Muscle of leg (tissue), 11 donors: Measurements from ENCODE around the gene SNX13. TPM values are rescaled to one million over a fixed set of nuclear protein-coding genes. Genes with fewer than 3 reads are reported as not detected.

ENCODE experiments used
- DNase-seq: peaks from one replicate; pipeline ENCODE4 v3.0.0; 2013
- H3K27ac ChIP-seq: one replicate; pipeline ENCODE4 v1.5.1; 2013; ENCODE audit warnings: mild to moderate bottlenecking, low read length, control low read depth
- H3K27me3 ChIP-seq: one replicate; pipeline ENCODE4 v1.6.1; 2013; ENCODE audit warnings: low read length; ENCODE audit not compliant: control insufficient read depth, insufficient read depth
- H3K36me3 ChIP-seq: one replicate; pipeline ENCODE4 v1.6.1; 2013; ENCODE audit warnings: low read length; ENCODE audit not compliant: control insufficient read depth, insufficient read depth
- H3K4me1 ChIP-seq: one replicate; pipeline ENCODE4 v1.6.1; 2013; ENCODE audit warnings: low read length; ENCODE audit not compliant: control insufficient read depth, insufficient read depth
- H3K4me3 ChIP-seq: one replicate; pipeline ENCODE4 v1.5.1; 2013; ENCODE audit warnings: low read length, control low read depth
- H3K9me3 ChIP-seq: replicated peaks from 2 replicates; pipeline ENCODE4 v1.6.1; 2013; ENCODE audit warnings: low read depth, low read length; ENCODE audit not compliant: control insufficient read depth
- WGBS: methylation state at CpG from one replicate; pipeline ENCODE4 v1.1.5; 2013; ENCODE audit warnings: missing lambda C conversion rate; ENCODE audit not compliant: insufficient coverage; 5-methylcytosine and 5-hydroxymethylcytosine counted together
- polyA plus RNA-seq, 8 donors: library from polyadenylated mRNA; unstranded; fragments of 120-200 nt; gene quantifications; one replicate each; pipeline versions ENCODE4 v1.2.1 to v1.2.3, GENCODE V29; 2013; ENCODE audit warnings: inconsistent platforms in 1 of 8, low replicate concordance in 1 of 8; ENCODE audit not compliant: insufficient read length in 8 of 8, insufficient read depth in 1 of 8
- total RNA-seq: library from RNA; stranded (reverse); fragments of 120-200 nt; gene quantifications from one replicate; pipeline ENCODE4 v1.2.4, GENCODE V29; 2013

The SNX13 gene
- total and polyA plus RNA-seq, 9 donors: 15.4 to 43.4 (median 21.0) TPM

DNA sequence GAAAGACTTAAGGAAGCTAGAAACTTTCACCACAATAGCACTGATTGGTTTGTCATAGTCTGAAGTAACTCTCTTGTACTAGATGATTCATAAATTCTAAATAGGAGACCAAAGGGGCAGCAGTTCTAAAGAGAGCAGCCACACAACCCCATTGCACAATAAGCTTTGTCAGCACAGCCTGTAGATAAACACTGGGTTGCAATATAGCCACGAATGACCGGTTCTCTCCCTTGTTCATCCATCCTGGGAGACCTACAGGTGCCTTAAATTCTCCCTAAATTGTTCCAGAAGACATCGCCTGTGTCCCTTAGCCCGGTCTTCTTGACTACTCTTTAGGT, 167.0 kb downstream of the SNX13 start:
- Histone ChIP-seq H3K36me3 (no peaks in the 10 kb centered on the region), H3K4me1 (peaks cover 5% of the 10 kb centered on the region), H3K27ac (no peak overlapping the region), H3K9me3 (no peaks in the 10 kb centered on the region), H3K27me3 (no peaks in the 10 kb centered on the region), H3K4me3 (no peak overlapping the region)
- 81% methylated on average over 4 of the region's 4 CpGs for WGBS
- DNase-seq: peak; percentile 27

DNA sequence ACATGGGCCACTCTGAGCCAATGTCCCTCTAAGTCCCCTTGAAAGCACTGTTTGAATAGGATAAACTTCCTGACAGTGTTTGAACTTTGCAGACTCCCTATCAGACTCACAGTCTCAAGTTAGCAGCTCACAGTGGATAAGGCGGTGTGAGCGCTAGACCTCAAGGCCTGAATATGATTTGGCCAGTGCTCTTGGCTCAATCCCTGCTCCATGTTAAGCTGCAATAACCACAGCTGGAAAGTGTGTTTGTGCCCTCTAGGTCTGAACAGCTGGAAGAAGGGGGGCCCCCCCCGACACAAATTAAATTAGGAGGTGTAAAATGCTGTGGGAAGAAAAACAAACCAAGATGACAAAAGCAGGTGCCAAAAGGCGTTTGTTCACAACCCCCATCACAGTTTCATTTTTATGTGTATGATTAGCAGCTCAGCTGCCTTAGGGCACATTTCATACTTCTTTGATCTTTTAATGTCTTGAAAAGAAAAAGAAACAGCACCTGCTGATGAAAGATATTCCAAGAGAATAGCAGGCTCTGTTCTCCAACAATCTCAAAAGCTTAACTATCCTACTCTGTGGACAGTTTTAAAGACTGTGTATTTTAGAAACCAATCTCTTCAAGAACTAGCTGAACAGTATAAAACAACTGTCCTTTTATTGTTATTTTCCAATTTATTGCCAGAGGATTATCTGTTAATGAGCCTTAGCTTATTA, 167.6 kb downstream of the SNX13 start:
- no peaks in the 10 kb centered on the region for H3K36me3 ChIP-seq
- DNase-seq: peak; percentile 51
- no peaks in the 10 kb centered on the region for H3K27me3 ChIP-seq
- peaks cover 5% of the 10 kb centered on the region for H3K4me1 ChIP-seq
- WGBS: no CpG with 5 or more reads among the region's 4 CpGs
- no peaks in the 10 kb centered on the region for H3K9me3 ChIP-seq
- no peak overlapping the region for H3K27ac ChIP-seq
- H3K4me3 ChIP-seq: no peak overlapping the region

DNA sequence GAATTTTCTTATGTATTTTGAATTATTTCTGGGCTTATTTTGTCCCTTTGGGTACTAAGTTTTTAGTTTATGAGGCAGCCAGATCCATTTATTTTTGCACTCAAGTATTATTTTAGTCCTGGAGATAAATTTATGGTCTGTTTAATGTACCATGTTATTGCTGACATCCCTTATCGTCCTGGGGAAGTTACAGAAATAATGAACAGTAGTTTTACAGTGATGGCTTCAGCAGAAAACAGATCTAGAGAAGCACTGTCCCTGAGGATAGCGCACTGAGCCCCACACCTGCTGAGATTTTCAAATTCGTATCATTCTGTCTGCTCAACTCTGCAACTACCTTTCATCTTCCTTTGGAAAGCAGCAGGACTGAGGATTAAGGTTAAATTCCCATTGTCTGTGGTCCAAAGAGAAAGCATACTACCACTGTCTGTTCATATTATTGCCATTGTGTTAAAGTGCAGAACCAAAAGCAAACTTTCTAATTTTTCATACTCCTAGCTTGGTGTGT, 168.3 kb downstream of the SNX13 start:
- no peaks in the 10 kb centered on the region for H3K27me3 ChIP-seq
- H3K27ac ChIP-seq: no peak overlapping the region
- no peak overlapping the region for H3K4me3 ChIP-seq
- peaks cover 5% of the 10 kb centered on the region for H3K4me1 ChIP-seq
- no CpG with 5 or more reads among the region's 3 CpGs for WGBS
- no peak for DNase-seq
- no peaks in the 10 kb centered on the region for H3K9me3 ChIP-seq
- H3K36me3 ChIP-seq: no peaks in the 10 kb centered on the region

DNA sequence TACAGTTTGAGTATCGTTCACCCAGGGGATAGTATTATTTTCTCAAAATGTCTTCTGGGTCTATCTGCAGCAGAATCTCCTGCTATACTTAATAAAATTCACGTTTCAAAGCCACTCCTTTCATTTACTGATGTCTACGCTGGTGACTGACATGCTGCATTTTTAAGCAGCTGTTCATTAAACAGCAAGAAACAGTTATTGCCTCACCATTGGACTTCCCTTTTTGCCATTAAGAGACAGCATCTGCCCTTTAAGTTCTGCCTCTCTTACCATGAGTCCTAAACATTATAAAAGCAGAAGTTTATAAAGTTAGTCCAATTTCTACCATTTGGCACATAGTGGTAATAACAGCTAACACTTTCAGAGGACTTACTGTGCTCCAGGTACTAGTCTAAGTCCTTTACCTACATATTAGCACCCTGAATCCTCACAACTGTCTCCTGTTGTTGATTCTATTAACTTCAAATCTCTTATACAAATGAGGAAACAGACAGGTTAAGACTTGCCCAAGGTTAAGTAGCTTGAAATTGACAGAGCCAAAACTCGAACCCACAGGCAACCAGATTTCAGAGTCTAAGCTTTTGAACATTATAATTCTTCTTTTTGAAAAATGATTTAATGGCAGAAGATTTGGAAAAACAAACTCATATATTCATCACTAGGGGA, 169.5 kb downstream of the SNX13 start:
- Histone ChIP-seq H3K27me3 (no peaks in the 10 kb centered on the region), H3K36me3 (no peaks in the 10 kb centered on the region), H3K27ac (no peak overlapping the region), H3K4me1 (peaks cover 5% of the 10 kb centered on the region), H3K9me3 (no peaks in the 10 kb centered on the region), H3K4me3 (no peak overlapping the region)
- DNase-seq: peak; percentile 59
- 65% methylated on average over 2 of the region's 4 CpGs for WGBS

DNA sequence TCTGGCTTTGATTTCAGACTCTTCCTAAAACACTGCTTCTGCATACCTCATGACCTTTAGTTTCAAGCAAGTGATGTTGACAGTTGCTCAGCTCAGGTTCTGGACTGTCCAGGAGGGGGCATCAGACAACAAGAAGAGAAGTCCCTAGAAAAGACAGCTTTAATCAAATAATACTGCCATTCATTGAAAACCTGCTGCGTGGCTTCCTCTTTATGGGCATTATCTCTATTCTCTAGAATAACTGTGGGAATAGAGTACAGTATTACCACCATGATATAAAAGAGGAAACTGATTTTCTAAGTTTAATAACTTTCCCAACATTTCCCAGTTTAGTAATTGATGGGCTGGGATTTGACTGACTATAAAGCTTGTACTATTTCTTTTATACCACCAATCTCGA, 170.4 kb downstream of the SNX13 start:
- WGBS: no CpG with 5 or more reads among the region's 2 CpGs
- no peak overlapping the region for H3K27ac ChIP-seq
- peak; percentile 68 for DNase-seq

DNA sequence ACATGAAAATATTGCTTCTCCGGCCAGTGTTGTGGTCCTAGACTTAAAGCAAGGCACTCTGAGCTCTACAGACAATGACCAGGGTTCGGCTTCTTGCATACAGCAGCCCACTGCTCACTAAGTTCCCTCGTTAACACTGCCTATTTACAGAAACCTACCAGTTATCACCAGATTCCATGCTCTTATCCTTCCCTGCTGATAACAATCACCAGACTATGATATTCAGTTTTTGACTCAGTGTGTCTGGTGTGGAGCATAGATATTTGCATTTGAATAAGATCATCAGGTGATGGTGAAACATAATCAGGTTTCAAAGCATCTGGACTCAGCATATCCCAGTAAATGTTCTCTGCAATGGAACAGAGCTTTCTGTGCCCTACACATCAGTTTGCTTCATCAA, 182.3 kb downstream of the SNX13 start:
- H3K27ac ChIP-seq: no peak overlapping the region
- no peaks in the 10 kb centered on the region for H3K9me3 ChIP-seq
- WGBS: 76% methylated on average over 2 of the region's 3 CpGs
- no peak for DNase-seq
- no peaks in the 10 kb centered on the region for H3K27me3 ChIP-seq
- no peak overlapping the region for H3K4me3 ChIP-seq
- H3K4me1 ChIP-seq: no peaks in the 10 kb centered on the region
- H3K36me3 ChIP-seq: no peaks in the 10 kb centered on the region

More for the DNA sequence above, 170.4 kb downstream of the SNX13 start:
- H3K4me3 ChIP-seq: no peak overlapping the region
- H3K9me3 ChIP-seq: no peaks in the 10 kb centered on the region
- peaks cover 5% of the 10 kb centered on the region for H3K4me1 ChIP-seq
- no peaks in the 10 kb centered on the region for H3K27me3 ChIP-seq
- no peaks in the 10 kb centered on the region for H3K36me3 ChIP-seq

DNA sequence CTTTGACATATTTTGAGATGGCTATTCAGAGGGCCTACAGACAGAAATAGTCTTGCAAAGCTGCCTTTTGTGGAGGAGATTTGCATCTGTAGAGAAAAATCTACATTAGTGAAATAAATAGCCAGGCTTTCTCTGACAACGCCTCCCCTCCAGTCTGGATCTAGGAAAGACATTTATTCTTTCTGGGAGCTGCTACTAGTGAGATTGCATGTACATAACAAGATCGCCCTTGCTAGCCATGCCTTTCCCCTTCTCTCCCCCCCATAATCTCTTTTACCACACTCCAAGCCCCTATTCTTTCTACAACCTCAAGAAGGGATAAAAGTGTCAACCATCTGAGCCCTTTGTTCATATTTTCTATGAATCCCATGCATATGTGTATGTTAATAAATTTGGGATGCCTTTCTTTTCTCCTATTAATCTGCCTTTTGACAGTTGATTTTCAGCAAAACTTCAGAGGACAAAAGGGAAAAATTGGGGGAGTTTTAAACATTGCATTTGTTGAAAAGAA, 194.2 kb downstream of the SNX13 start:
- Histone ChIP-seq H3K4me1 (no peaks in the 10 kb centered on the region), H3K36me3 (no peaks in the 10 kb centered on the region), H3K4me3 (no peak overlapping the region), H3K9me3 (no peaks in the 10 kb centered on the region), H3K27ac (no peak overlapping the region), H3K27me3 (no peaks in the 10 kb centered on the region)
- DNase-seq: no peak
- no CpG with 5 or more reads among the region's 2 CpGs for WGBS

DNA sequence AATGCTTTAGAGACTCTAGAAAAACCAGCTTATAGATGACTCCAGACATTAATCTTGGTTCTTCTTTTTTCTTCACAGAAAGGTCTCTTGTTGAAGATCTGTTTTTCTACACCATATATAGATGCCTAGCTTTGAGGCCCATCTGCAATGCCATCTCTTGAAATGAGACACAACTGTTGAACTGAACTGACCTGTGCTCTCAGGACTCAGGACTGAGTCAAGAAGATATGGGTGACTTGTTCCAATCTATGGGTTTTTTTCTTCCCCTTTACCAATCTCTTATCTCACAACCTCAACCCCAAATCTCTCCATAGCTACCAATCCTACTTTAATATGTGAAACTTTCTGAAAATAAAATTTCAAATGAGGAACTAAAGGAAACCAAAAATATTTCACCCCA, 194.7 kb downstream of the SNX13 start:
- no peaks in the 10 kb centered on the region for H3K36me3 ChIP-seq
- no peak overlapping the region for H3K27ac ChIP-seq
- DNase-seq: no peak
- H3K9me3 ChIP-seq: no peaks in the 10 kb centered on the region
- no peaks in the 10 kb centered on the region for H3K27me3 ChIP-seq
- no peak overlapping the region for H3K4me3 ChIP-seq
- no peaks in the 10 kb centered on the region for H3K4me1 ChIP-seq

DNA sequence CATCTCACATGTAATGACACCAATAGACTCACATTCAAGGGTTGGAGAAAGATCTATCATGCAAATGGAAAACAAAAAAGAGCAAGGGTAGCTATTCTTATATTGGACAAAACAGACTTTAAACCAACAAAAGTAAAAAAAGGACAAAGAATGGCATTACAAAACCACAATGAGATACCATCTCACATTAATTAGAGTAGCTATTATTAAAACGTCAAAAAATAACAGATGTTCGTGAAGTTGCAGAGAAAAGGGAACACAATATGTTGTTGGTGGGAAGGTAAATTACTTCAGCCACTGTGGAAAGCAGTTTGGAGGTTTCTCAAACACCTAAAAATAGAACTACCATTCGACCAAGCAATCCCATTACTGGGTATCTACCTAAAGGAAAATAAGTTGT, 197.0 kb downstream of the SNX13 start:
- Histone ChIP-seq H3K4me1 (no peaks in the 10 kb centered on the region), H3K9me3 (no peaks in the 10 kb centered on the region), H3K27me3 (no peaks in the 10 kb centered on the region), H3K4me3 (no peak overlapping the region), H3K27ac (no peak overlapping the region), H3K36me3 (no peaks in the 10 kb centered on the region)
- WGBS: no CpG with 5 or more reads among the region's 3 CpGs
- DNase-seq: no peak

DNA sequence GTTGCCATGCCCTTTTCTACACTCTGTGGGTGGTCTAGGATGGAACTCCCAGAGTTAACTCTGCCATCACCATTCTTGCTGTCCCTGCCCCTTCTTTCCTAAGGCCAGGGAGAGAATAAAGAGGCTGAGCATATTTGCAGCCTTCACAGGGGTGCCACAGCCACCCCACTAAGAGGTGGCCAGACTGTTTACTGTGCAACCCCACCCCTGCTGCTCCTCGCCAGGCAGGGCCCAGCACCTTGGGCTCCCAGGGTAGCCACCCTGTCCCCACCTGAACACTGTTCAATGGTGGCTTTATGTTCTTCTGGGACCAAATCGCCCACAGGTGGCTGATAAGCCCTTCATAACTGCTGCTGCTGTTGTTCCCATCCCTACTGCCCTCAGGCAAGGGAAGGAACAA, 198.9 kb downstream of the SNX13 start:
- H3K36me3 ChIP-seq: no peaks in the 10 kb centered on the region
- no peaks in the 10 kb centered on the region for H3K27me3 ChIP-seq
- no peak for DNase-seq
- H3K4me1 ChIP-seq: no peaks in the 10 kb centered on the region
- 80% methylated on average over 2 of the region's 2 CpGs for WGBS
- H3K9me3 ChIP-seq: no peaks in the 10 kb centered on the region
- no peak overlapping the region for H3K4me3 ChIP-seq
- H3K27ac ChIP-seq: no peak overlapping the region
